SK-MEL-5 (cell line): ENCODE results near the gene DPP7. TPM values are rescaled to one million over a fixed set of nuclear protein-coding genes. Genes with fewer than 3 reads are reported as not detected.

Experiments
- DNase-seq: peaks from one replicate; pipeline ENCODE4 v3.0.0-alpha.2; 2016; ENCODE audit warnings: low read depth, low spot score
- in situ Hi-C: cut with HindIII; loops from 2 replicates; pipeline ENCODE4 v1.10.0; 2016; ENCODE audit warnings: low sequenced_read_pairs, high pct_unique_total_duplicates, low pct_unique_long_range_greater_than_20kb
- total RNA-seq: library from RNA; depleted of rRNA; stranded (reverse); fragments of >200 nt; shearing (Covaris generic); gene quantifications from 2 replicates; pipeline ENCODE4 v1.2.3, GENCODE V29; 2014

DPP7 gene
- total RNA-seq, 1 experiment from 2014 or later: 178 TPM

GRCh38 chr9:137085920-137086530, 28.5 kb downstream of the DPP7 start:
- DNase-seq: peak; percentile 42
- in situ Hi-C loops: no loop called here

DNA sequence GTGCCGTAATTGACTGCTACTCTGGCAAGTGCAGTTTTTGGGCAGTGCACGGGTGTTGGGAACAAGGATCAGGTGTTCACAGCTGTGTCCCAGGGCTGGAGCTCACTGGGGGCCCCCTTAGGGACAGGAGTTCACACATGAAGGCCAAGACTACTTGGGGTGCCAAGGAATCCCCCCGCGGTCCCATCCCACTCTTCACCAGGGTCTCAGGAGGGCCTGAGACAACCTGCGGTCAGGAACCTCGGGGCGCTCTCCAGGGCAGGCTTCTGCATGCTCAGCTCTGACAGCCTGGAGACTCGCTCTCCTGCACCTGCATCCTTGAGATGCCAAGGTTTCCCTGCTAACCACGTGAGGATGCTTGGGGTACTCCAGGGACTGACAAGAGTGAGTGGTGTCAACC, 30.0 kb downstream of the DPP7 start:
- DNase-seq: no peak
- in situ Hi-C loops: no loop called here

DNA sequence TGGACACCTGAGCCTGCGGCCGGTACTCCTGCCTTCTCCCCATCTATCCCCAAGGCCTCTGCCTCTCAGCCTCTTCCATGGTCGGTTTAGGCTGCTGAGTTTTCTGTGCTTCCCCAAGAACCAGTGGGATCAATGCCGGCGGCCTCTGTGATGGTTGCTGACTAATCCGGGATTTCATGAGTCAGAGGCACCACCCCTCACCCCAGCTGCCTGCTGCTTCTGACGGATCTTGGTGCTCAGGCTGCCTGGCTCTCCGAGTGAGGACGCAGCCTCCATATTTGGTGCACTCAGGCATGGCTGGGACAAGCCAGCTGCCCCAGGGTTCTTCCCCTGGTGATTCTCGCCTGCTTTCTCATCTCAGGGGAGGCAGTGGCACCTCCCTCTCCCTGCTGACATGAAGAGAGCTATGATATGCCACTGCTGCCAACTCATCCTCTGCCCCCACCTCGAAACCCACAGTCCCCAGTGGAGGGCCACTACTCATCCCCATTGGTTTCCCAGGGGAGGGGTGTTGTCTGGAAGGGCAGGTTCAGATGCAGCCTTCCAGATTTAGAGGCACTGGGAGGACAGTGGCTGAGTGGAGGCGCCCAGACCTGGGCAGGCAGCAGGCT, 31.0 kb downstream of the DPP7 start:
- DNase-seq: peak; percentile 71
- in situ Hi-C loops: no loop called here

GRCh38 chr9:137082925-137083290, 31.6 kb downstream of the DPP7 start:
- DNase-seq: no peak
- in situ Hi-C loops: no loop called here

GRCh38 chr9:137082222-137082924, 32.2 kb downstream of the DPP7 start:
- no peak for DNase-seq
- in situ Hi-C loops: no loop called here

DNA sequence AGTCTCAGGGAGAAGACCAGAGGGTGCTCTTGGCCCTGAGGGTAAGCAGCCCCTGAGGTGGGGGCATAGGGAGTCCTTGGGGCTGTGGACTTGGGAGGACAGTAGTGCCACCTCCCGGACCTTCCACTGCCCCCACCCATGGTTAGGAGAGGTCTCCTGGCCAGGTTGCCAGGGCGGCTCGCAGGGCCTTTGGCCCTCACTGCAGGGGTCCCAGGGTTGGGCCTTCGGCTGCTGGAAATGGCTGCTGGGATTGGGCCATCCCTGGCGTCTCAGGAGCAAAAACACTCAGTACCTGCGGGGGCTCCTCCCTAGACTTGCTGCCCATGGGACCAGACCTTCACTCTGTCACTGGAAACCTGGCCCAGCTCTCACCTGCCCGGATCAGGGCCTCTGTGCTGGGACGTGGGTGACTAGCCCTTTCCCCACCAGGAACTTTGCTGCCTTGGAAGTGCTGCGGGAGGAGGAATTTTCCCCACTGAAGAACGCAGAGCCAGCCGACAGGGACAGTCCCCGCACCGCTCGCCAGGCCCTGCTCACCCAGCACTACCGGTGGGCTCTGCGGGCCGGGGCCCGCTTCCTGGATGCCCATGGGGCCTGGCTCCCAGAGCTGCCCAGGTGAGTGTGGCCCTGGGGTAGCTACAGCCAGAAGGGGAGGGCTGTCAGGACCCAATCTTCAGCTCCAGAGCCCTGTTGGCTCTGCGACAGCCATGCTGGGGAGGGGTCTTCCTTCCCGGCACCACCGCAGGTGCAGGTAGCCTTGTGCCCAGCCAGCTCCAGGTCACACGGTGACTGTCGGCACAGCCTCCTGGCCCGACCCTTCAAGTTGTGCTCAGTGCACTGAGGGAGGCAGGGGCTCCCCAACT, 34.0 kb downstream of the DPP7 start:
- in situ Hi-C loops: no loop called here
- no peak for DNase-seq

- in situ Hi-C loops: no loop called here
- DNase-seq: no peak
These were observed 35.1 kb downstream of the DPP7 start for GRCh38 chr9:137079401-137079787.

GRCh38 chr9:137078701-137079400, 35.7 kb downstream of the DPP7 start:
- no peak for DNase-seq
- in situ Hi-C loops: no loop called here

DNA sequence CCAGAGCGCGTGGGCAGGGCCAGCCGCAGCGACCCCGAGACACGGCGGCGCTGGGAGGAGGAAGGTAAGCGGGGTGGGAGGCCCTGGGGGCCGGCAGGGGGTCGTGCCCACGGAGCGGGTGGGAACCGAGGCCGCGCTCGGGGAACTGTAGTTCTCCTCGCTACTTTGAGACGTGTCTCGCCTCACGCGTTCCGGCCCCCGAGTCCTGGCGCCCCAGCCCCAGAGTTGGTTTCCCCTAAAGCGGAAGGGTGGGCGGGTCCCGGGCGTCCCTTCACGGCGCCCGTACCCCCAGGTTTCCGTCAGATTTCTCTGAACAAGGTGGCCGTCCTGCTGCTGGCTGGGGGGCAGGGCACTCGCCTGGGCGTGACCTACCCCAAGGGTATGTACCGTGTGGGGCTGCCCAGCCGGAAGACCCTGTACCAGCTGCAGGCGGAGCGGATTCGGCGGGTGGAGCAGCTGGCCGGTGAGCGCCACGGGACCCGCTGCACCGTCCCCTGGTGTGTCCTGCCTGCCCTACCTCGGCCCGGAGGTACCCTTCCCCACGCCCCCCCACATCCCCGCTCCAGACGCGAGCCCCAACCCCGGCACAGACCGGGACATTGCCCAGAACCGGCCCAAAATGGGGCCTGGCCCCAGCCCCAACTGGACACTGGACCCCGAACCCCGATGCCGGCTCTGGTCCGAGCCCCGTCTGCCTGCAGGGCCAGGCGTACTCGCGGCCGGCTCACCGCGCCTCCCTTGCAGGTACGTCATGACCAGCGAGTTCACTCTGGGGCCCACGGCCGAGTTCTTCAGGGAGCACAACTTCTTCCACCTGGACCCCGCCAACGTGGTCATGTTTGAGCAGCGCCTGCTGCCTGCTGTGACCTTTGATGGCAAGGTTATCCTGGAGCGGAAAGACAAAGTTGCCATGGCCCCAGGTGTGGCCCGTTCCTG, 36.5 kb downstream of the DPP7 start:
- in situ Hi-C loops: no loop called here
- DNase-seq: no peak

DNA sequence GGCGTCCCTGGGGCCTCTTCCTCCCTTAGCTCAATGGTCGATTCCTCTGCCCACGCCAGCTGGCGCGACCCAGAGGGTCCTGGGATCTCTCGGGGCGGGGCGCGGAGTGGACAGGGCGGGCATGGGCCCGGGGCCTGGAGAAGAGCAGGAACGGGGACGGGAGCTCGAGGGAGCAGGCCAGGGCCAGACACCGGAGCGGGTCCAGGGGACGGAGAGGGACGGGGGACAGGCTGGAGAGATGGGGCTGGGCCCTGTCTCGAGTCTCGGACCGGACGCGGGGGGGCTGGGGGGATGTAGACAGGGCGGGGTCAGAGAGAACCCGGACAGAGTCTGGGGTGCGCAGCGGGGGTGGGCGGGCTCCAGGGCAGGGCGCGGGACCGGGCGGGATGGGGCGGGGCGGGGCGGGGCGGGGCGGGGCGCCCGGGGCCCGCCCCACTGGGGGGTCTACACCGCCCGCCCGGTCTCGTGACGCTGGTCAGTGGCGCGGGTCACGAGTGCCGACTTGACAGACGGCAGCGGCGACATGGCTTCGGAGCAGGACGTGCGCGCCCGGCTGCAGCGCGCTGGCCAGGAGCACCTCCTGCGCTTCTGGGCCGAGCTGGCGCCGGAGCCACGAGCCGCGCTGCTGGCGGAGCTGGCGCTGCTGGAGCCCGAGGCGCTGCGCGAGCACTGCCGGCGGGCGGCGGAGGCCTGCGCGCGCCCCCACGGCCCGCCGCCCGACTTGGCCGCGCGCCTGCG, 37.4 kb downstream of the DPP7 start, which contains the start of gene UAP1L1:
Gene UAP1L1 (plus strand): TSS at position 508 of the 738 bp plus-strand sequence. CDS start 16 bp downstream, at position 524.
- in situ Hi-C loops: no loop called here
- DNase-seq: peak; percentile 66

DNA sequence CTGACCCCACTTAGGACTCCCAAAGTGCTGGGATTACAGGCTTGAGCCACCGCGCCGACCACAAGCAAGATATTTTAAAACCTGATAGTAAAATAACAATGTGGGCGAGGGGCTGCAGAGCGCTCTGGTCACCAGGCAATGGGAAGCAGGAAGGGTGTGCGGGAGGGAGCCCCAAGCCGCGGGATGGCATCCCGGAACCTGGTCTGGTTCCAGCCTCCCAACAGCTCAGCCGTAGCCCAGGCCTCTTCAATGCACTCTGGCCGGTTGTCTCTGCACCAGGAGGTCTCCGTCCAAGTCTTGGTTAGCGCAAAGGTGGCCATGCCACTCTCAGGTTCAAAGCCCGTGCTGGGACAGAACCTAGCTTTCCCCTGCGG, 37.9 kb downstream of the DPP7 start:
- in situ Hi-C loops: no loop called here
- DNase-seq: no peak

DNA sequence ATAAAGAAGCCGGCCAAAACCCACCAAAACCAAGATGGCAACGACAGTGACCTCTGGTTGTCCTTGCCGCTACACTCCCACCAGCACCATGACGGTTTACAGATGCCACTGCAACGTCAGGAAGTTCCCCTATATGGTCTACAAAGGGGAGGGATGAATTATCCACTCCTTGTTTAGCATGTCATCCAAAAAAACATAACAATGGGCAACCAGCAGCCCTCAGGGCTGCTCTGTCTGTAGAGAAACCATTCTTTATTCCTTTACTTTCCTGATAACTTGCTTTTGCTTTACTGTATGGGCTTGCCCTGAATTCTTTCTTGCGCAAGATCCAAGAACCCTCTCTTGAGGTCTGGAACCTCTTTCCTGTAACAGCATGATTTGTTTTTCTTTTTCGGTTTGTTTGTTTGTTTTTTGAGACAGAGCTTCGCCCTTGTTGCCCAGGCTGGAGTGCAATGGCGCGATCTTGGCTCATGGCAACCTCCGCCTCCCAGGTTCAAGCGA, 39.2 kb downstream of the DPP7 start:
- in situ Hi-C loops: no loop called here

DNA sequence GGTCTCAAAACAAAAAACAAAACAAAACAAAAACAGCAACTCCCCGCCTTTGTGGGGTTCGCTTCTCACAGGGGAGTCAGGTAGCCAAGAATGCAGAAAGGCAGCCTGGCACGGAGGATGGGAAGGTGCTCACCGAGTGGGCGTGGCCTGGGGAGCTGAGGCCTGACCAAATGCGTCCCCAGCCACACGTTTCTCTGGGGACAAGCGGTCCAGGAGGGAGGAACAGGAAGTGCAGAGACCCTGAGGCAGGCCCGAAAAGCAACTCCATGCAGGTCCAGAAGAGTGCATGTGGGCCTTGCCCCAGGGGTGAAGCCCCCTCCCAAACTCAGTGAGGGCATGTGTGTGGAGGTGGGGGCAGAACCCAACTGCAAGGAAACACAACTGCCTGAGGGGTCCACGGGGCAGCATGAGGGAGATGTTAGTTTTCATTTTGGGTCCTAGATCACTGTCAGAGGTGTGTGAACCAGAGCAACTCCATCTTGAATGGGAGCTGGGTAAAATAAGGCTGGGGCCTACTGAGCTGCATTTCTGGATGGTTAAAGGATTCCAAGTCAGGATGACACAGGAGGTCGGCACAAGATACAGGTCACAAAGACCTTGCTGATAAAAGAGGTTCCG, 39.8 kb downstream of the DPP7 start:
- DNase-seq: no peak
- in situ Hi-C loops: no loop called here

More for the DNA sequence above, 39.2 kb downstream of the DPP7 start:
- no peak for DNase-seq

GRCh38 chr9:137073992-137074399, 40.5 kb downstream of the DPP7 start:
- DNase-seq: no peak
- in situ Hi-C loops: no loop called here

GRCh38 chr9:137071282-137071681, 43.3 kb downstream of the DPP7 start:
- in situ Hi-C loops: no loop called here
- DNase-seq: no peak

DNA sequence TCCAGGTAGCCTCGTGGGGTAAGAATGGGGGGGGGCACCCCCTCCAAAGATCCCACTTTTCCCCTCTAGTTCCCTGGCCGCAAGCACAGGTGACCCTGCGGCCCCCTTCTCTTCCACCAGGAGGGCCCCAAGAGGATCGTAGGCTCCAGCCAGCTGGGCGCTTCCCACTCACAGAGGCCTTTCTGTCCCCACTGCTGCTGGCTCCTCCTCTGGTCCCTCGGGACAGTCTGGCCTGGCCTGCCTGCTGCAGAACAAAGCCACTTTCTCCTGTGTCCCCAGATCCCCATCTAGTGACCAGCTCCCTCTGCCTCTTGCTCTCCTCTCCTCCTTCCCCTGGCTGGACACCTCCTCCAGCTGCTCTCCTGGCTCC, 43.6 kb downstream of the DPP7 start:
- DNase-seq: peak; percentile 55
- in situ Hi-C loops: no loop called here
